GM19372 (cell line): ENCODE measurements around the gene LIMCH1.
"Not testable (repeated sequence)": the region's sequence is repeated elsewhere in the genome, so short reads cannot be mapped to it uniquely, and the experiment has no call there.

Source experiments
- ATAC-seq: cut with Tn5 transposase; IDR thresholded peaks from one replicate; pipeline ENCODE4 v1.9.1; 2021; ENCODE audit warnings: mild to moderate bottlenecking, low read depth, moderate library complexity; ENCODE audit not compliant: unreplicated experiment

LIMCH1 gene

DNA sequence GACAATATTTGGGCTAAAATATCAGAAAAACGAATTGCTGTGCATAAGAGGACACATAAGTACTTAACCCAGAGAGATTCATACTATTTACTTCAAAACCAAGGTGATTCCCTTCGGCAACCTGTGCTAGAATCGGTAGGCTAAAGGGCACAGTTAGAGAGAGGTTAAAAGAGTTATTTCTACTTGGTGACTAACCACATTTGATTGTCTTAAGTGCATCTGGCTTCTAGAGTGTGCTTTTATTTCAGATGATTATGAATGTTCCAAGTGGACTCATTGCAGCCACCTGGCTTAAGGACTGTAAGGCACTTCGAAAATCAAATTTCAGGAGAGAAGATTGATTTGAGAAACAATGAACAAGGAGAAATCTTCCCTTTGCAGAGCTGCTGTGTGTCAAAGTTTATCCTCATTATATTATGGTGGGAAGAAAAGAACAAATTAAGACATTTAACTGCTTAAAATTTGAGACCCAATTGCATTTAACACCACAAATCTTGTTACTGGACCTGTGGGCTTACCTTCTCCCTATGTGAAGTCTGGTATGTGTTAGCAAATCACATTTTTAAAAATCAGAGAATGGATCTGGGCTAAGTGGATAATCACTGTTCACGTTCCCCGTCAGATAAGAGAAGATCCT lies 176.5 kb downstream of the LIMCH1 start:
- no peak for ATAC-seq

DNA sequence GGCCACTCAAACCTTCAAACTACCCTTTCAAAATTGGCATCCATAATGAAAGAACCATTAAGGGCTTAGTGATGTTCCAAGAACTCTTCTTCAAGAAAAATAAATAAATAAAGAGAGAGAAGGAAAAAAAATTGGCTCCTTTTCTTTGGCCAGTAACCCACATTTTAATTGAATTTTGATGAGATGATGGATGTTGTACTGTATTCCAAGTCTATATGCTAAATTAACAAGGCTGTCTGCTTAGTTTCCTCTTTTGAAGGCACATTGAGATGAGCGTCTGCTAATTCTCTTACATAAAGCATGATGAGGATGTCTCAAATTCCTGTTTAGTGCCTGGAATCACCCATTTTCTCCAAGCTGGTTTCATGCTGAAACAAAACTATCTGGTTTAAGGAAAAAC lies 177.2 kb downstream of the LIMCH1 start:
- no peak for ATAC-seq

DNA sequence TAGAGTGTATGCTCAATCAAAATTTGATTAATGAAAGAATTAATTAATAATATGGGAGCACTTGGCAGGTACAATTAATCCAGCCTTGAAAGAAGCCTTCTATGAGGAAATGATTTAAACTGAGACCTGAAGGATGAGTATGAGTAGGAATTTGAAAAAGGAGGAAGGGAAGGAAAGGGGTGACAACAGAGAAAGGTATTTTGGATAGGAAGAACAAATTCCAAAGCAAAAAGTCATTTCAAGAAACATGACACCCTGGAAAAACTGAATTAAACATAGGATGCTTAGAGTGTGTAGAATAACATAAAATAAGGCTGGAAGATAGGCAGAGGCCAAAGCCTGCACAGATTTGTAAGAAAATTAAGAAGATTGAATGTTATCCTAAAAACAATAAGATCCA lies 180.9 kb downstream of the LIMCH1 start:
- no peak for ATAC-seq

DNA sequence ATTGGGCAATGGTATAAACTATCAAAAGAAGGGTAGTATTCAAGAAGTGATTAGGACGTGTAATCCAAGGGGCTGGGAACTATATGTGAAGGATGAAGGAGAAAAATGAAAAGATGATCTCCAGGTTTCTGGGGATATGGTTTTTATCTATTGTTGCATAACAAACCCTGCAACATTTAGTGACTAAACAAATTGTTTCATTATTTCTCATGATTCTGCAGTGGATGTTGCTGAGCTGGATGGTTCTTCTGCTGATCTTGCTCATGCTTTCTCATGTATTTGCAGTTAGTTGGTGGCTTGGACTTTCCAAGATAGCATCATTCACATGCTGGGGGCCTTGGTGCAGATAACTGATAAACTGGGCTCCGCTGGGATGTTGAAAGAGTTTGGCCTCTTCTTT lies 181.5 kb downstream of the LIMCH1 start:
- ATAC-seq, result no peak

DNA sequence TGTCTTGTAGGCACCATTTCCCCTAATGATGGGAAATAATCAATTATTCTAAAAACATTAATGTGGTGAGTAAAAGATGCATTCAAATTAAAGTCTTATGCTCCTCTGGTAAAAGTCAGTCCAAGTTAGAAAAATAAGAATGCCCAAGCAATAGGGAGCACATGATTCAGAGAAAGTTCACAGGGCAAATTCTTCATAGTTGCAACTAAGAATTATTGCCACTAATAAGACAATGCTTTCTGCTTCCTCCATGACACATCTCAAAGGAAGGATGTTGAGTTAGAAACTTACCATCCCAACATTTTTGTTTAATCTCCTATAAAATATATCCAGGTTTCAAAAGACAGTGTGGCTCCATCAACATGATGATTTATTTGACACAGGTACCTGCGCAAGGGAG lies 184.2 kb downstream of the LIMCH1 start:
- no peak for ATAC-seq

DNA sequence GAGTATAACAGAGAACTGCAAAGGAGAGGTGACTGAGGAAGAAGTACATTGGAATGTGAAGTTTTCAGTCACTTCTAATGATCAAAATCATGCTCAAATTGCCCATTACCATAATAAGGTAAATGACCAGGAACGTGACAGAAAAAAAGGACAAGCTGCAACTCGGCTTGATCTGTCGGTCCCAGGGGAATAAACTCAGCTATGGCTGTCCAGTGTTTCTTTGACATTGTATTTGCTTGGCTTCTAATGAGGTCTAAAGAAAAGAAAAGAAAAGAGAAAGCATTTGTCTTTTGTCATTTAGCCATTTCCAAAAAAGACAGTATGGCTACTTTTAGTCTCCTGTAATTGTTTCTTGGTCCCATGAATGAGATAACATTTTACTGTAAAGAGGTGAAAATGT lies 185.3 kb downstream of the LIMCH1 start:
- no peak for ATAC-seq

DNA sequence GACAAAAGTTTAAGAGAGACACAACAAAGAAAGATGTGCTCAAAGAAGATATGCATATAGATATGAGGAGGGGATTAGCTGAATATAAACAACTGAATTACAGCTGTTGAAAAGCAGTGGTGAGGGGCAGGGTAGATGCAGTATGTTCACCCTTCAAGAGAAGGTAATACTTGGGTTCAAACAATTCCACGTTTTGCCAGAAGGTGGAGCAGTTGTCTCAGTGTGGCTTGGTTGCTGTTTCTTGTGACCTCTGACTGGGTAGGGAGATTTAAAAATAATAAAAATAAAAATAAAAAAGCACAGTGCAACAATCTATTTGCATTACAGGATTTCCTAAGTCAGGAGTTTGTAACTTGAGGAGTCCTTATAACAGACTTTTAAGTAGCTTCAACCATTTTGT lies 187.3 kb downstream of the LIMCH1 start:
- no peak for ATAC-seq

DNA sequence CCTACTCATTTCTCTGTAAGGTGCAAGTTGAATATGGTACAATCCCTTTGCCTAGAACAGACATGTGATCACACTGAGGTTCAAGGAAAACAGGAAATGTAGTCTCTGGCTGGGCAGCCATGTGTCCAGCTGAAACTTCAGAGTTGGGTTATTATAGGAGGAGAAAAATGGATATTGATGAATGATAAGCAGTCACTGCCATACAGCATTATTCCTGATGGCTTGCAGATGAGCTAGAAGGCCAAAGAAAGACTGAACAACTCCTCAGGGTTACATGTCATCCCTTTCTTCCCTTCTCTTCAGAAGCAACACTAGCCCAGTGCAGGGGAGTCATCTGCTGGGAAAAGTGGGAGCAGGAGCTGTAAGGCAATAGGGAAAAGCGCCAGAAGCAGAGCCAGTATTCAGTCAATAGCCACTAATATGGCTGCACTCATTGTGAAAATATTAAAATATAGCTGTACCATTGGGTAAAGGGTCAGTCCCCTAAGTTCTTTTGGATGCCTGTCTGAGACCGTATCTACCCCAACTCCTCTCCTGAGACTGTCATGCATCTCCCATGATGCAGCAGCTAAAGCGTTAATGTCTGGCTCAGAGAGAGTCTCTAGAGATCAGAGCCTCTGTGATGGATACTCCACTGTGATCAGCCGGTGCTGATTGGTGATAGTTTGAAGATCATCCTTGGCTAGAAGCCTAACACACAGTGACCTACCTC lies 190.1 kb downstream of the LIMCH1 start:
- ATAC-seq, result no peak

DNA sequence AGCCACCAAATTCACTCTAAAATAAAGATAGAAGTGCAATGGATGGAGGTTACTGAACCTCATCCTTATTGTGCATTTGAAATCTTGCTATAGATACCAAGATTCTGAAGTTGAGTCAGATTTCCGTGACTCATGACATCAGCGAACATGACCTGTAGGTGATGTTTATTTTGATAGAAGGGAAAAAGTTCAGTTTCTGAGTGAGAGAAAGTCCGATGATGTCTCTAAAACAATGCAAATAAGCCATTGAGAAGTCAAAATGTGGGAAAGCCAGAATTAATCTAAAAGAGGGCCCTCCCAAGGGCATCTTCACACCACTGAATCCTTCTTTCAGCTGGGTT lies 190.6 kb downstream of the LIMCH1 start:
- ATAC-seq, result no peak

DNA sequence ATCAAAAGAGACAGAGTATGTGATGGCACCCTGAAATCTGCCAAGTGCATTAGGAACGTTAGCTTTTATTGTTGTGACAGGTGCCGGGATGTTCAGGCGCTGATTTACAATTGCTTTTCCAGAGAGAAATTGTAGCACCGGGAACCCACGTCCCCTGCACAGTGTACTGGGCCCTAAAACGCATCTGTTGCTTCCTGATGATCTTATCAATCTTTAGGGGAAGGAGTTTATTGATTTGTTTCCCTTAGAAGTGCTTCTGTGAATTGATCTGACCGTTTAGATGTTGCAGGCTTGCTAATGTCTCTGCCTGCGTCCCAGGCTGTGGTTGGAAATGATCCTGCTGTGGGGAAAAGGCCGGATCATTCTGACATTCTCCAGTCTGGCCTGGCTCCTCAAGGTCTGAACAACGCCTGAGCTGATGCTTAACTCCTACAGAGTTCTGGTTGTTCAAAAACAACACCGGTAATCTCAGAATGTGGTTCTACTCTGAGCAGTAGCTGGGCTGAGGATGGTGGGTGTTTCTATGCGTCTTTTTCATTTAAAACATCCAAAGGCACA lies 193.7 kb downstream of the LIMCH1 start:
- ATAC-seq, result no peak

DNA sequence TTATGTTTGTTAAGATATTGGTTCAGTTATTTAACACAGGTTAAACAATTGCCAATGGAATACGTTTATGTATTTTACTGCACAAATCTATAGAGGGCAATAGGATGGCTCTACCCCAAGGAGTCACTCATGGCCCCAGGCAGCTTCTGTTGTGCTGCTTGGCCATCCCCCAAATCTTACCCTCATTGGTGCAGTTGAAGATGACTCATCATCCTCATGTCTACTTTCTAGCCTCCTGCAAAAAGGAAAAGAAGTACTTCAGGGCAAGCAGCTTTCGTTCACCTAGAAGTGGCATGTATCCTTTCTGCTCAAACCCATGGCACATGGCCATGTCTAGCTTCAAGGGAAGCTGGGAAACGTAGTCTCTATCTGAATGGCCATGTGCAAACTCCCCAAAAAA lies 196.4 kb downstream of the LIMCH1 start:
- ATAC-seq, result no peak

DNA sequence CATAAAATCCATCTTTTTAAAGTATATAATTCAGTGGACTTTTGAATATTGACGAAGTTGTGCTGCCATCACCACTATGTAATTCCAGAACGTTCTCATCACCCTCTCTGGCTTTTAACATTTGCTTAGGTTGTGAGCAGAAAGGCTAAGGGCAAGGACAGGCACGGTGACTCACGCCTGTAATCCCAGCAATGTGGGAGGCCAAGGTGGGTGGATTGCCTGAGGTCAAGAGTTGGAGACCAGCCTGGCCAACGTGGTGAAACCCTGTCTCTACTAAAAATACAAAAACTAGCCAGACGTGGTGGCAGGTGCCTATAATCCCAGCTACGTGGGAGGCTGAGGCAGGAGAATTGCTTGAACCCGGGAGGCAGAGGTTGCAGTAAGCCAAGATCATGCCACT lies 199.5 kb downstream of the LIMCH1 start:
- ATAC-seq, result not testable (repeated sequence)

DNA sequence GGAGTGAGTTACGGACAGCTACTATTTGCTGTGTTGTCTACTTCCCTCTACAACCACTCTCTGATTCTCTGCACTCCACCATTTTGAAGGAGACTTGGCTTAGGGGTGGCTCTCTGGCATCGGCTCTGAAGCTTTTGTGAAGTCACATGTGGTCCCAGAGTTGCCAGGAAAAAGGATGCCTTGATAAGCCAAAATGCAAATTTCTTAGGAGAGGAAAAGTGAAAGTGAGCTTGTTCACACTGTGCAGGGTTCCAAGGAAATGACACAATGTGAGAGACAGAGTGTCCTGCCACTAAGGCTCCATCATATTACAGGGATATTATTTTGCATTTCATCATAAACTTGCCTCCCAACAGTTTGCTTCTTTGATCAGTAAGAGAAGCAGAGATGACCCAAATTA lies 203.4 kb downstream of the LIMCH1 start:
- ATAC-seq, result no peak

DNA sequence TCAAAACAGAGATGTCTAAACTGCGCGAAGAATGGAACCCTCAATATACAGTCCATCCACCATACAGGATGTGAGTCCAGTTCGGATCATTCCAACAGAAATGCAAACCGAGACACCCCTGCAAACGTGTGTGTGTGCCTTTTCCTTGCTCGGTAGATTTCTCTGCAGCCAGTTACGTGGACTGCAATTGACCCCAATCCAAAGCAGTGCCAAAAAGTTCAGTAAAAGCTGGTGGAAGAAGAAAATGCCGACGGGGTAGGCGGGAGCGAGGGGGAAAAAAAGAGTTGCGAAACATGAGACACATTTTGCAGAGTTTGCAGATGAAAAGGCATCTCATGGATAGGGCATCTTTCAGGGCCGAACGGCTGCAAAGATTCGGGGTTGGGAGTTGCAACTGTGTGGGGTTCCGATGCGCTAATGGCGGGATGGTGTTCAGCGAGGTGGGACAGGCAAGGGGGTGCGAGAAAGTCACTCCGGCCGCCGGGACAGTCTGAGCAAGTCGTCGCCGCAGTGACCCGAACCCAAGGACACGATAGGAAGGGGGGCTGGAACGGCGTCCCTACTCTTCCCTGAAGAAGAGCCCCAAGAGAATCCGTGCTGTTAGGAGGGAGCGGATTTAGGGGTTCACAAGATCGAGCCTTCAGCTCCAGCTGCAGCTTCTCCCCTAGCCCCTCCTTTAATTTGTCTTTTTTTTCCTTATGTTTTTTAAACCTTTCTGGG lies 206.8 kb downstream of the LIMCH1 start:
- no peak for ATAC-seq

DNA sequence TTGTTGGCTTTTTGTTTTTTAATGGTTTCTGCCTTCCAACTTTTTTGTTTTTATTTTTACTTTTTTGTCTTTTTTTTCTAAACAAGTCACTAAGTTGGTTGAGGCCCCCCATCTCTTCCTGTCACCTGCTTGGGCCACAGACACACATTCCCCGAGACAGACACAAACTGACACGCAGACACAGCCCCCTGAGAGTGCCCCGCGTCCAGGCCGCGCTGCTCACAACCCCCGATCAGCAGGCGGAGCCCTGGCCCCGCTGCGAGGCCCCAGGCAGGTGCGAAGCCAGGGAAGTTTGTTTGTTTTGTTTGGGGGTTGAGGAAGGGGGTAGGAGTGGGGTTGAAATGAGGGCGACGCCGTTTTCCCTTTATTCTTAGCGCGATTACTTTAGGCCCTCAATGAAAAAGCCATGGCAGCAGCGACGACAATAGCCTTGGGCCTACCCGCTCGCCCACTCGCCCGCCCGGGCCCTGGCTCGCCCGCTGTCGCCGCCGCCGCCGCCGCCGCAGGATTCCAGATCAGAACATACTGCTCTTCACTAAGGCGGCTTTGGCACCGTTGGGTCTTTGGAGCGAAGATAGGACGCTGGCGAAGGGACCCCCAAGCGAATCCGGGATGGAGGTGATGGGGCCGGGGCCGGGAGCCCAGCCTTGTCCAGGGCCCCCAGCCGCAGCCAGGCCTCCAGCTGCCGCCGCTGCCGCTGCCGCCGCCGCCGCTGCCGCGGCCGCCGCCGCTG lies 207.5 kb downstream of the LIMCH1 start:
- no peak for ATAC-seq

DNA sequence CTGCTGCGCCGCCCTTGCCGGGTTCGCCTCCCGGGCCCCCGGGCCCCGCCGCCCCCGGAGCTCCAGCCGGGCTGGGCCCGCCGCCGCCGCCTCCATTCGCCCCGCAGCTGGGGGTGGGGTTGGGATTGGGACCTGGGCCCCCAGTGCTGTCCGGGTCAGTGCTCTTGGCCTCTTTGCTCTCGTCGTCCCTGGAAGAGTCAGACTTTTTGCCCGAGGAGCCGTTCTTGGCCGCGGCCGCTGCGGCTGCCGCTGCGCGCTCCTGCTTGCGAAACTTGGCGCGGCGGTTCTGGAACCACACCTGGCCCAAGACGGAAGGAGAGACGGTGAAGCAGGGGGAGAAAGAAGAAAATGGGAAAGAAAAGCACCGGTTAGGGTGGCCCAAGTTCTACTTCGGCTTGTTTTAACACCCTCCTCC lies 208.1 kb downstream of the LIMCH1 start:
- no peak for ATAC-seq

DNA sequence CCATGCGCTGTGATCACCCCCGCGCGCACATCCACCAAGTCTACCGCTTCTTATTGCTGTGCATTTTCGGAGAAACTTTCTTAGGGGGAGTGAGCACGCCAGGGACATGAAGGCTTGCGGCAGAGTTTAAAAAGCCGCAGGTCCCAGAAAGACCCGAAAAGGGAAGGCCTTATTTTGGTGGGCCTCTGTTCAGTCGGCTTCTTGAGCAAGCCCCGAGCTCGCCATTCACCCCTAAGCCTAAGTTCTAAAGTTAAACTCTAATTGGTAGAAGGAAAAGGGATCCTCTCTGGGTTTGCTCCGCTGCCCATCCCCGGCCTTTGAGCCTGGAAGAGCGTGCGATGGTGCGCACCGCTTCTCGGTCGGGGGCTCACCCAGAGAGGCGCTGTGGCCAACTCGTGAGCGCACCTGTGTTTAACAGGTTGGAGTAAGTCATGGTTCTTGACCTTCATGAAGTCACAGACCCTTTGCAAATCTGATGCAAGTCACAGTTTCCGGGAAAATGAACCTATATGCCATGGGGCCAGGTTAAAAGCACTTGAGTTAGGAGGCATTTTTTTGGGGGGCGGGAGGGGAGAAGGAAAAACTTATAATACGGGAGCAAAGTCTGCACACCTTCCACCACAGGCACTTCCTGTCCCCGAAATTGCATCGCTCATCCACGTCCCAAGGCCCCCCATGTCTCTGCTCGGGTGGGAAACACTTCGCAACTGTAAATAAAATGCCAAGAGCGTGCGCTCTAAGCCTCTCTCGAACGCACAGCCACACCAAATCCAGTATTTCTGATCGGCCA lies 208.7 kb downstream of the LIMCH1 start:
- ATAC-seq, result no peak

DNA sequence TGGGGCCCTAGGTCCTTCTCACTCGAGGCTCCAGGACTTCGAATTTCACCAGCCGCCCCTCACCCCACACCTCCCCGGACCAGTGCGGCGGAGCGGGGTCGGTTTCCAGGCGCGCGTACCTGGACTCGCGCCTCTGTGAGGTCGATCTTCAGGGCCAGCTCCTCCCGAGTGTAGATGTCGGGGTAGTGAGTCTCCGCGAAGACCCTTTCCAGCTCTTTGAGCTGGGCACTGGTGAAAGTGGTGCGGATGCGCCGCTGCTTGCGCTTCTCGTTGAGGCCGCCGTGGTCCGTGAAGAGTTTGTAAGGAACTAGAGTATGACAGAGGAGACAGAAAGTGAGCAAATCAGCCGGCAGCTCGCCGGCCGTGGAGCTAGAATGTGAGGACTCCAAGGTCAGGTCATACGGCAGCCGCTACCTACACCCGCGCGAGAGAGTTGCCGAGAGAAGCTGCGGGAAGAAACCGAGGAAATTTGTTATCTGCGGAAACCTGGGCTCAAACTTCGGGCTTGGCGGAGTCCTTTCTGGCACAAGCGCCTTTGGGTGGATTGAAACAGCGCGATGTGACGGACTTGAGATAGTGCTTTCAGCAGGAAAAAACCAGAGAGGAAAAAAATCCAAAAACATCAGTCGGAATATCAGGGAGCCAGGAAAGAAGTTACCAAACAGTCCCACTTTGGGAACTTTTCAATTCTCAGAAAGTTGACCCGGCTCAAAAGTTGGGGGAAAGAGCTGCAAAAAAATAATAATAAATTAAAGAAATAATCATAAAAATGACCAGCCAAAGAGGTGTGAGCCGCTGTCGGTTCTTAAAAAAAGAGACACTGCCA lies 209.5 kb downstream of the LIMCH1 start:
- no peak for ATAC-seq

DNA sequence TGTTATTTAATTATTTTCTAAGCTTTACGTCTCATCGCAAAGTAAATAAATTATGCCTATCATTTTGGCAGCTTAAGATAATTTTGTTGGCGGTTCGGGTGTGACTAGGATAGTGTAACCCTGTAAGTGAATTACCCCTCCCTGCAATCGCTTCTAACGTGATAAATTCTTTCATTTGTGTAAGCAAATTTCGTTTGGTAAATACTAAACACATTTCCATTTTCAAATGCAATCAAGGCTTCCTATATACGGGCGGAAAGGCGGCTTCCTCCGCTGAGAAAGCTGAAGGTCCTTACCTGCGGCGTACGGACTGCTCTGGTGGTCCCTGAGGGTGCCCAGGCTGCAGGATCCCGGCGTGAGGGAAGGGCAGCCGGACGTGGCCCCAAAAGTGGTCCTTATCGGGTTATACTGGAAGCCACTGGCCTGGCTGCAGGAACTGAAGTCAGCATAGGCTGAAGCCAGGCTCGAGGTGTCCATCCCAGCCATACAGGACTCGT lies 210.2 kb downstream of the LIMCH1 start:
- ATAC-seq, result no peak
